Aorta (tissue), 4 donors: ENCODE measurements around the gene WNT7A. TPM values are rescaled to one million over a fixed set of nuclear protein-coding genes. Genes with fewer than 3 reads are reported as not detected.

Experiments
- polyA plus RNA-seq, 2 donors: library from polyadenylated mRNA; stranded (reverse); fragments of 200-250 nt; gene quantifications; one replicate each; pipeline ENCODE4 v1.2.3, GENCODE V29; 2013
- total RNA-seq, 2 donors: library from RNA; stranded (reverse); fragmentation: NEBNext Ultra II Directional; extraction: Animal tissue kit (Norgen Biotek cat#: 25700); gene quantifications; one replicate each; pipeline ENCODE4 v1.2.1, GENCODE V29; 2021
- donor health status: healthy with polysubstance abuse.
- donor health status: Bipolar disorder and iron deficiency.
- donor health status: DM: no; HTN: no; CAD: no.
- donor health status: DM: yes; HTN: yes; CAD: no.

WNT7A gene
- total and polyA plus RNA-seq, 4 donors, result not detected

Other genes starting within 250 kb of the WNT7A start
- 1 to 10 TPM; 7.5 to 9.4 TPM for gene CHCHD4, start 244.8 kb upstream of the WNT7A start, total RNA-seq
- 10 to 100 TPM in 1 of 2 donors, 1 to 10 TPM in 1; 8.6 to 12.0 TPM for gene CHCHD4, start 244.8 kb upstream of the WNT7A start, polyA plus RNA-seq
- gene TMEM43, start 245.0 kb upstream of the WNT7A start, total RNA-seq, result 100 to 1,000 TPM; 110 to 132 TPM
- gene TMEM43, start 245.0 kb upstream of the WNT7A start, polyA plus RNA-seq, result 100 to 1,000 TPM in 1 of 2 donors, 10 to 100 TPM in 1; 52.0 to 102 TPM